A549 (cell line): ENCODE results near the gene FUT3. TPM values are rescaled to one million over a fixed set of nuclear protein-coding genes. Genes with fewer than 3 reads are reported as not detected.

Source experiments
- ATAC-seq, 2 experiments: fragments of 200-7000 bp in 1 of 2; fragments of >200 bp in 1 of 2; cut with Nextera tagmentation in 1 of 2; cut with Tn5 transposase in 1 of 2; 3 replicates each; pipeline versions ENCODE4 v1.8.0 to v1.9.1; 2018 to 2020; ENCODE audit warnings: mild to moderate bottlenecking in 1 of 2, moderate library complexity in 1 of 2
- CTCF ChIA-PET: fragments of 300-600 bp; sonication (Branson Sonifier 250); formaldehyde crosslinking; extraction: SDS; loops from one replicate; lab custom pipeline; 2021; ENCODE audit warnings: antibody characterized with exemption, inconsistent platforms; lab: Yijun Ruan, JAX
- POLR2A ChIA-PET: fragments of 350-600 bp; formaldehyde crosslinking; extraction: SDS; loops from one replicate; lab custom pipeline; 2021; ENCODE audit warnings: antibody characterized with exemption, inconsistent platforms; lab: Yijun Ruan, JAX
- DNase-seq, 2 experiments: peaks; one replicate each; pipeline versions ENCODE4 v3.0.0 to v3.0.0-alpha.2; 2011 to 2016; ENCODE audit warnings: low read depth in 1 of 2, low spot score in 1 of 2
- FAIRE-seq: peaks from 2 replicates; lab custom pipeline; 2011; peaks lifted over from hg19 to GRCh38; lab: Jason Lieb, UNC
- H3K27ac ChIP-seq, 2 experiments: fragments of >200 bp; sonication (Bioruptor Twin); formaldehyde crosslinking; 3 replicates each; pipeline ENCODE4 v1.5.1; 2016 to 2017
- H3K4me1 ChIP-seq: fragments of >200 bp; sonication (Bioruptor Twin); formaldehyde crosslinking; 3 replicates; pipeline ENCODE4 v1.6.1; 2016
- H3K4me2 ChIP-seq: fragments of >200 bp; sonication (Bioruptor Twin); formaldehyde crosslinking; 3 replicates; pipeline ENCODE4 v1.6.1; 2016
- H3K4me3 ChIP-seq: fragments of >200 bp; sonication (Bioruptor Twin); formaldehyde crosslinking; 3 replicates; pipeline ENCODE4 v1.5.1; 2016
- H3K9me3 ChIP-seq: fragments of >200 bp; sonication (Bioruptor Twin); formaldehyde crosslinking; 3 replicates; pipeline ENCODE4 v1.6.1; 2016
- BCL3 ChIP-seq: fragments of >200 bp; sonication (Bioruptor Twin); formaldehyde crosslinking; IDR thresholded peaks from 3 replicates; pipeline ENCODE4 v1.6.1; 2016
- BHLHE40 ChIP-seq: IDR thresholded peaks from 2 replicates; pipeline ENCODE4 v1.6.1; 2012; ENCODE audit warnings: low read depth, low read length, inconsistent platforms
- FOSL2 ChIP-seq, 2 experiments: fragments of 450-650 bp in 1 of 2; fragments of >200 bp in 1 of 2; sonication (Bioruptor Twin) in 1 of 2; formaldehyde crosslinking; IDR thresholded peaks; 2 replicates each; pipeline versions ENCODE4 v1.5.0 to v1.6.1; 2016 to 2020; ENCODE audit warnings: mild to moderate bottlenecking in 1 of 2, moderate library complexity in 1 of 2
- MAX ChIP-seq: IDR thresholded peaks from 2 replicates; pipeline ENCODE4 v1.6.1; 2012
- NPAS2 ChIP-seq: fragments of 250-450 bp; sonication (Bioruptor Pico); IDR thresholded peaks from 2 replicates; pipeline ENCODE4 v1.8.0; 2022; ENCODE audit warnings: mild to moderate bottlenecking, moderate library complexity, borderline replicate concordance
- NR3C1 ChIP-seq: fragments of >200 bp; sonication (Bioruptor Twin); formaldehyde crosslinking; IDR thresholded peaks from 3 replicates; pipeline ENCODE4 v1.6.1; 2017
- PBX3 ChIP-seq: IDR thresholded peaks from 2 replicates; pipeline ENCODE4 v1.6.1; 2012
- POLR2AphosphoS2 ChIP-seq: conservative IDR thresholded peaks from 2 replicates; pipeline ENCODE4 v1.6.1; 2012; ENCODE audit warnings: low read length, improper control_type of control experiment, inconsistent platforms
- RAD21 ChIP-seq, 2 experiments: fragments of >200 bp in 1 of 2; sonication (Bioruptor Twin) in 1 of 2; formaldehyde crosslinking in 1 of 2; IDR thresholded peaks in 1 of 2; conservative IDR thresholded peaks in 1 of 2; 2 replicates in 1 of 2; 3 replicates in 1 of 2; pipeline ENCODE4 v1.6.1; 2012 to 2018; ENCODE audit warnings: inconsistent platforms in 1 of 2
- RCOR1 ChIP-seq: fragments of 150-350 bp; IDR thresholded peaks from 2 replicates; pipeline ENCODE4 v1.6.1; 2014; ENCODE audit warnings: antibody characterized with exemption, low read length, low read depth
- SMC3 ChIP-seq: fragments of >200 bp; sonication (Bioruptor Twin); formaldehyde crosslinking; IDR thresholded peaks from 3 replicates; pipeline ENCODE4 v1.6.1; 2018; ENCODE audit warnings: inconsistent platforms
- ZFP36 ChIP-seq: fragments of 450-650 bp; IDR thresholded peaks from 2 replicates; pipeline ENCODE4 v1.6.1; 2014; ENCODE audit warnings: borderline replicate concordance; ENCODE audit not compliant: partially characterized antibody
- ZSCAN20 ChIP-seq: fragments of 250-450 bp; sonication (Bioruptor Pico); IDR thresholded peaks from 2 replicates; pipeline ENCODE4 v1.8.0; 2022; ENCODE audit warnings: mild to moderate bottlenecking, moderate library complexity
- WGBS: methylation state at CpG from one replicate; pipeline ENCODE4 v1.1.6; 2017; ENCODE audit errors: missing lambda C conversion rate; 5-methylcytosine and 5-hydroxymethylcytosine counted together
- polyA plus RNA-seq, 4 experiments: library from polyadenylated mRNA; depleted of rRNA in 3 of 4; stranded (reverse); fragments of >200 nt; fragmentation: RNase III in 1 of 4; extraction: RNeasy Plus Mini Kit Qiagen cat#74134 plus additional on column Dnase treatment in 1 of 4; gene quantifications; 2 replicates in 3 of 4; 3 replicates in 1 of 4; pipeline ENCODE4 v1.2.3, GENCODE V29; 2011 to 2017

FUT3 gene
- polyA plus RNA-seq, 2 of the 4 experiments (the other 2 are of a cell fraction): 0.09 TPM

GRCh38 chr19:5803752-5804515 lies 47.3 kb downstream of the FUT3 start (continued):
- TF ChIP-seq ZFP36 (no peak), MAX (peak; percentile 87), SMC3 (peak; percentile 89)

GRCh38 chr19:5803441-5803751 lies 47.9 kb downstream of the FUT3 start:
- Histone ChIP-seq H3K9me3 (no peaks in the 10 kb centered on the region), H3K4me3 (peak overlapping the region; percentile 37; the same call in 2 of the 3 replicates), H3K4me2 (peak overlapping the region; percentile 87), H3K27ac (peak overlapping the region; percentile 51 to 84; a peak in 4 of 6 replicates), H3K4me1 (peaks cover 17% of the 10 kb centered on the region; the same call in 2 of the 3 replicates)
- FAIRE-seq (no peak), DNase-seq (no peak), ATAC-seq (0 out of 6 replicates have a peak, but pooled peaks of 1 of the 2 experiments have one; percentile 1)
- ChIA-PET CTCF (interaction anchor here (0.6 to 3.0 kb wide), 52 partner anchors 9 to 568 kb away, joined by 3 to 74 read pairs (median 5); partner anchors contain the start of genes CAPS, DUS3L, NDUFA11 and PRR22), POLR2A (interaction anchor here (1.1 to 1.6 kb wide), 3 partner anchors 25 to 101 kb away, joined by 4 to 22 read pairs (median 5); partner anchors contain the start of gene NDUFA11)
- TF ChIP-seq FOSL2 (IDR thresholded peaks at IDR 0.05) (no peak), FOSL2 (CRISPR knock-in tag; IDR thresholded peaks at IDR 0.05) (no peak), PBX3 (no peak), NPAS2 (CRISPR knock-in tag) (0 out of 2 replicates have a peak, but pooled peaks have one; percentile 48), NR3C1 (no peak)
- WGBS: 55% methylated on average over 8 of the region's 8 CpGs

GRCh38 chr19:5801796-5802619 lies 49.2 kb downstream of the FUT3 start:
- DNase-seq (peak in 1 of 2 experiments; percentile 45), ATAC-seq (no peak), FAIRE-seq (no peak)
- ChIA-PET POLR2A (interaction anchor here (0.5 kb wide), 1 partner anchor 83 kb away, joined by 3 read pairs; no protein-coding TSS in a partner anchor), CTCF (interaction anchor here (0.7 to 3.0 kb wide), 6 partner anchors 29 to 246 kb away, joined by 3 to 56 read pairs (median 4); no protein-coding TSS in a partner anchor)
- H3K4me3 ChIP-seq: no peak overlapping the region
- no peaks in the 10 kb centered on the region for H3K9me3 ChIP-seq
- 36% methylated on average over 13 of the region's 33 CpGs for WGBS
- peaks cover 17% of the 10 kb centered on the region; the same call in 2 of the 3 replicates for H3K4me1 ChIP-seq
- TF ChIP-seq RAD21 (conservative IDR thresholded peaks at IDR 0.05 in 1 of 2, IDR thresholded peaks at IDR 0.05 in 1 of 2) (no peak), POLR2AphosphoS2 (no peak), MAX (no peak), BHLHE40 (no peak), RCOR1 (no peak), ZSCAN20 (CRISPR knock-in tag) (no peak), BCL3 (no peak)
- H3K27ac ChIP-seq: 0 out of 6 replicates have a peak overlapping the region, but pooled peaks of 1 of the 2 experiments have one; percentile 12
- H3K4me2 ChIP-seq: peak overlapping the region; percentile 46
